Body of pancreas (tissue), 4 donors: ENCODE data around the gene PAPPA. TPM values are rescaled to one million over a fixed set of nuclear protein-coding genes. Genes with fewer than 3 reads are reported as not detected.

Experiments used
- ATAC-seq: fragments of 150-250 bp; one replicate; pipeline ENCODE4 v1.9.1; 2016
- DNase-seq, 4 donors: peaks; one replicate each; pipeline ENCODE4 v3.0.0-alpha.2; 2019
- H3K27ac ChIP-seq, 4 donors: fragments of 200-600 bp; sonication (generic); 1 replicate in 3 of 4; 2 replicates in 1 of 4; pipeline versions ENCODE4 v1.5.1 to v1.6.1; 2016 to 2019; ENCODE audit warnings: mild to moderate bottlenecking in 1 of 4, mixed read lengths in 1 of 4, moderate library complexity in 1 of 4
- H3K27me3 ChIP-seq, 2 donors: fragments of 200-600 bp; sonication (generic); one replicate each; pipeline ENCODE4 v1.6.0; 2016; ENCODE audit warnings: mild to moderate bottlenecking in 1 of 2
- H3K36me3 ChIP-seq, 2 donors: fragments of 200-600 bp; sonication (generic); replicated peaks in 1 of 2; 2 replicates each; pipeline ENCODE4 v1.5.1; 2016; ENCODE audit warnings: low read depth in 2 of 2; ENCODE audit not compliant: insufficient read depth in 1 of 2
- H3K4me1 ChIP-seq: fragments of 200-600 bp; sonication (generic); one replicate; pipeline ENCODE4 v1.6.0; 2016
- H3K4me3 ChIP-seq, 2 donors: fragments of 200-600 bp; sonication (generic); 1 replicate in 1 of 2; 2 replicates in 1 of 2; pipeline ENCODE4 v1.5.1; 2016 to 2019
- H3K9me3 ChIP-seq, 3 donors: fragments of 200-600 bp; sonication (generic); 1 replicate in 2 of 3; 2 replicates in 1 of 3; pipeline ENCODE4 v1.5.1; 2016
- POLR2A ChIP-seq, 3 donors: fragments of 450-650 bp; IDR thresholded peaks; one replicate each; pipeline ENCODE4 v1.6.1; 2016; ENCODE audit warnings: antibody characterized with exemption in 3 of 3, mild to moderate bottlenecking in 2 of 3
- WGBS, 2 donors: methylation state at CpG; one replicate each; pipeline ENCODE4 v1.1.5; 2017; 5-methylcytosine and 5-hydroxymethylcytosine counted together
- intact Hi-C: fragments of 100-400 bp; cut with DNase I; formaldehyde crosslinking; loops from one replicate; pipeline ENCODE4 v1.15.1; 2023
- total RNA-seq, 2 donors: library from RNA; depleted of rRNA; stranded (reverse); fragments of >200 nt; gene quantifications; one replicate each; pipeline ENCODE4 v1.1.0, GENCODE V29; 2016
- TF ChIP-seq, protein P1 (sequence below), 7 experiments: fragments of 450-650 bp in 4 of 7; fragments of 200-600 bp in 3 of 7; sonication (generic) in 3 of 7; IDR thresholded peaks; one replicate each; pipeline ENCODE4 v1.5.1; 2016 to 2019; ENCODE audit warnings: antibody characterized with exemption in 7 of 7

The PAPPA gene
- total RNA-seq, 2 donors from 2014 or later: 1.0 to 2.0 TPM

DNA sequence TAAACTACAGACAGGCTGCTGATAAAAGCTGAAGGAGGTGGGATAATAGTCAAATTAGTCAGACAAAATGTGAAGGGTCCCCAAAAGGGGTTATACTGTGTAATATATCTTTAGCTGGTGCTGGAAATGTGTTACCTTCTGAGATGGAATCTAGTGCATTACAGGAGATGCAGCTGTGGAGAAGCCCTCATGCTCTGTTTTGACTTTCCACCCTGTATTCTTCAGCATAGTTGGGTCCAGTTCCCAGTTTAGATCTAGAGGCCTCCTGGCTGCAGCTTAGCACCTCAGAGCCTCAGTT is 122.6 kb downstream of the PAPPA start:
- no peaks in the 10 kb centered on the region for H3K36me3 ChIP-seq
- no peak overlapping the region for H3K27ac ChIP-seq
- H3K4me1 ChIP-seq: no peaks in the 10 kb centered on the region
- intact Hi-C loops: no loop called here
- H3K27me3 ChIP-seq: no peaks in the 10 kb centered on the region
- no peaks in the 10 kb centered on the region for H3K9me3 ChIP-seq
- DNase-seq (no peak), ATAC-seq (no peak)
- TF ChIP-seq, protein P1, sequence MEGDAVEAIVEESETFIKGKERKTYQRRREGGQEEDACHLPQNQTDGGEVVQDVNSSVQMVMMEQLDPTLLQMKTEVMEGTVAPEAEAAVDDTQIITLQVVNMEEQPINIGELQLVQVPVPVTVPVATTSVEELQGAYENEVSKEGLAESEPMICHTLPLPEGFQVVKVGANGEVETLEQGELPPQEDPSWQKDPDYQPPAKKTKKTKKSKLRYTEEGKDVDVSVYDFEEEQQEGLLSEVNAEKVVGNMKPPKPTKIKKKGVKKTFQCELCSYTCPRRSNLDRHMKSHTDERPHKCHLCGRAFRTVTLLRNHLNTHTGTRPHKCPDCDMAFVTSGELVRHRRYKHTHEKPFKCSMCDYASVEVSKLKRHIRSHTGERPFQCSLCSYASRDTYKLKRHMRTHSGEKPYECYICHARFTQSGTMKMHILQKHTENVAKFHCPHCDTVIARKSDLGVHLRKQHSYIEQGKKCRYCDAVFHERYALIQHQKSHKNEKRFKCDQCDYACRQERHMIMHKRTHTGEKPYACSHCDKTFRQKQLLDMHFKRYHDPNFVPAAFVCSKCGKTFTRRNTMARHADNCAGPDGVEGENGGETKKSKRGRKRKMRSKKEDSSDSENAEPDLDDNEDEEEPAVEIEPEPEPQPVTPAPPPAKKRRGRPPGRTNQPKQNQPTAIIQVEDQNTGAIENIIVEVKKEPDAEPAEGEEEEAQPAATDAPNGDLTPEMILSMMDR (IDR thresholded peaks at IDR 0.05): no peak
- TF ChIP-seq POLR2A (IDR thresholded peaks at IDR 0.05): no peak
- H3K4me3 ChIP-seq: no peak overlapping the region

DNA sequence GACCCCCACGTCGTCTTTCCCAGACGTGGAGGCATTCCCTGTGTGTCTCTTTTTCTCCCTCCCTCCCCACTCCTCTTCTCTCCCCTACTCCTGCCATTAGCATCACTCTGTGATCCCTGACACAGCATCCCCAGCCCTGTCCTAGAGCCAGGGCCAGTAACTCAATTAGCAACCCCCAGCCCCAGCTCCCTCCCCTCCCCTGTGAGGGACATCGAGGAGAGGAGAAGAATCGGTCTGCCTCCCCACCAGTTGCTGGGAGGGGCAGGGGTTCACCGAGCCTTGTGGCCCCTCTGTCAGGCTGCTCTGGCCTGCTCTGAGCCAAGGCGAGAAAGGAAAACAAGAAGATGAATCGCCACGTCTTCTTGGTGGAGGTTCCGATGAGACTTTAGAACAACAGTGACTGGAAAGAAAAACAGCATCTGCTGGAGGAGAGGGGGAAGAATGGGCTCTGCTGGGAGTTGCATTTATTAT is 123.1 kb downstream of the PAPPA start:
- Histone ChIP-seq H3K27me3 (no peaks in the 10 kb centered on the region), H3K4me3 (no peak overlapping the region), H3K27ac (no peak overlapping the region), H3K36me3 (no peaks in the 10 kb centered on the region), H3K9me3 (no peaks in the 10 kb centered on the region), H3K4me1 (no peaks in the 10 kb centered on the region)
- intact Hi-C loops: no loop called here
- no peak for ATAC-seq
- 32 to 54% methylated on average over 10 of the region's 10 CpGs for whole genome bisulfite sequencing, 2 donors
- DNase-seq: no peak
- no peak for TF ChIP-seq POLR2A (IDR thresholded peaks at IDR 0.05)
- TF ChIP-seq, protein P1 (IDR thresholded peaks at IDR 0.05): no peak

DNA sequence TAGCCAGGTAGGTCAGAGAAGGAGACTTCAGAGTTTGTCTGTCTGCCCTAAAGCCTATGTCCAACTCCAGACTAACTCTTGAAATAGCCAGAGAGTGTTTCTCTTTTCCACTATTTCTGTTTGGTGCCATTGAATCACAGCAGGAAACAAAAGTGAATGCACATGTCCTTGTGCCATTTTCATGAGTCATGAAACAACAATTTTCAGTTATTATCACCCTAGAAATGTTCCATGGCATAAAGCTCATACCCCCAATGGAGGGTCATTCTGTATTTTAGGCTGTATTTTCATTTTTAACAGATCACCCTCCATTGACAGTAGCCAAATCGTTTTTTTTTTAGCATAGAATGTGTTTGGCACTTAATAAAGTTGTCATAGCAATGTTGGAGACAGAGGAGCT is 124.7 kb downstream of the PAPPA start:
- TF ChIP-seq POLR2A (IDR thresholded peaks at IDR 0.05): no peak
- TF ChIP-seq, protein P1 (IDR thresholded peaks at IDR 0.05): no peak
- H3K4me3 ChIP-seq: no peak overlapping the region
- no peaks in the 10 kb centered on the region for H3K36me3 ChIP-seq
- ATAC-seq (no peak), DNase-seq (no peak)
- intact Hi-C loops: no loop called here
- H3K9me3 ChIP-seq: no peaks in the 10 kb centered on the region
- H3K27me3 ChIP-seq: no peaks in the 10 kb centered on the region
- 19 to 27% methylated on average over 1 of the region's 1 CpG for WGBS, 2 donors
- no peaks in the 10 kb centered on the region for H3K4me1 ChIP-seq
- no peak overlapping the region for H3K27ac ChIP-seq

DNA sequence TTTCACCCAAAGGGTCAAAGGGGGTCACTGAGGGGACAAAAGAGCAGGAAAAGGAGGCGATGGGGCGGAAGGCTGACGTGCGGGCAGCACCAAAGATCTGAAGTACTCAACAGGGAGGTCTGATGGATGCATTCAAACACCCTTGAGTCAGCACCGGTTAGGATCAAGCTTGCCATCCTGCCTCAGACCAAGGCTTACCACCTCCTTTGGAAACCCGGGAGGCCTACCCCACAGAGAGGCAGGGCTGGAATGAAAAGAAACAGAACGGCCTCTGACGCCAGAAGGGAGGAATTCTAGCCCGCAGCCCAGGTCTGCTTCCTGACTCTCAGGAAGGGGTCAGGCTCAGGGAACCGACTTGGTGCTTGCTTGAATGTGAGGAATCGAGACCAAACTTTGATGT is 125.6 kb downstream of the PAPPA start:
- no peak overlapping the region for H3K27ac ChIP-seq
- no peaks in the 10 kb centered on the region for H3K4me1 ChIP-seq
- H3K36me3 ChIP-seq: no peaks in the 10 kb centered on the region
- ATAC-seq (no peak), DNase-seq (no peak)
- intact Hi-C loops: no loop called here
- 44 to 57% methylated on average over 11 of the region's 11 CpGs for whole genome bisulfite sequencing, 2 donors
- no peaks in the 10 kb centered on the region for H3K9me3 ChIP-seq
- no peaks in the 10 kb centered on the region for H3K27me3 ChIP-seq
- no peak overlapping the region for H3K4me3 ChIP-seq
- no peak for TF ChIP-seq POLR2A (IDR thresholded peaks at IDR 0.05)
- TF ChIP-seq, protein P1 (IDR thresholded peaks at IDR 0.05): no peak

DNA sequence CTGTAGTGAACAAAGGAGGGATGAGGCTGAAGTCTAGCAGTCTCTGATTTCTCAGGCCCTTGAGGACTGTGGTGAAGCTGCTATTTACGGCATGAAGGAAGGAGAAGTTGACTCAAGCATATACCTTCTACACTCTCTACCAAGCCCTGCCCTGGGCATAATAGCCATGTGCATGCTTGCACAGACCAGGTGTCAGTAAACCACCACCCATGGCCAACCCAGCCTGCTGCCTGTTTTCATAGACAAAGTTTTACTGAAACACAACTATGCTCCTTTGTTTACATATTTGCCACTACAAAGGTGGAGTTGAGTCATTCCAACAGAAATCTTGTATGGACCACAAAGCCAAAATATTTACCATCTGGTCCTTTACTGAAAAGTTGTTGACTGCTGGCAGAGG is 126.9 kb downstream of the PAPPA start:
- H3K27me3 ChIP-seq: no peaks in the 10 kb centered on the region
- intact Hi-C loops: no loop called here
- H3K36me3 ChIP-seq: no peaks in the 10 kb centered on the region
- DNase-seq: no peak
- H3K9me3 ChIP-seq: no peaks in the 10 kb centered on the region
- H3K27ac ChIP-seq: no peak overlapping the region
- H3K4me3 ChIP-seq: no peak overlapping the region
- ATAC-seq: no peak
- no peaks in the 10 kb centered on the region for H3K4me1 ChIP-seq
- WGBS, 2 donors: 92 to 100% methylated on average over 1 of the region's 1 CpG
- TF ChIP-seq, protein P1 (IDR thresholded peaks at IDR 0.05): no peak
- no peak for TF ChIP-seq POLR2A (IDR thresholded peaks at IDR 0.05)
